Gastrocnemius medialis (tissue), 4 donors: Measurements from ENCODE around the gene VPS37C. TPM values are rescaled to one million over a fixed set of nuclear protein-coding genes. Genes with fewer than 3 reads are reported as not detected.
A peak's percentile ranks its signal among the peaks of the same experiment; 100 is the strongest.

Experiments
- ATAC-seq, 2 donors: fragments of 150-250 bp; one replicate each; pipeline ENCODE4 v1.9.1; 2016
- DNase-seq, 2 donors: peaks; one replicate each; pipeline ENCODE4 v3.0.0-alpha.2; 2019
- H3K27ac ChIP-seq, 4 donors: fragments of 200-600 bp; sonication (generic); 1 replicate in 1 of 4; 2 replicates in 3 of 4; pipeline ENCODE4 v1.5.1; 2016 to 2018; ENCODE audit warnings: mild to moderate bottlenecking in 2 of 4, moderate library complexity in 1 of 4
- H3K27me3 ChIP-seq, 3 donors: fragments of 200-600 bp; sonication (generic) in 2 of 3; 1 replicate in 1 of 3; 2 replicates in 2 of 3; pipeline versions ENCODE4 v1.5.1 to v1.6.0; 2016 to 2019; ENCODE audit warnings: mild to moderate bottlenecking in 1 of 3, moderate library complexity in 1 of 3
- H3K36me3 ChIP-seq, 2 donors: fragments of 200-600 bp; sonication (generic) in 1 of 2; one replicate each; pipeline ENCODE4 v1.5.1; 2017 to 2018
- H3K4me1 ChIP-seq, 2 donors: fragments of 200-600 bp; sonication (generic) in 1 of 2; one replicate each; pipeline ENCODE4 v1.5.1; 2016 to 2017; ENCODE audit warnings: mild to moderate bottlenecking in 2 of 2
- H3K4me3 ChIP-seq, 4 donors: fragments of 200-600 bp; sonication (generic) in 3 of 4; 1 replicate in 1 of 4; 2 replicates in 3 of 4; pipeline ENCODE4 v1.5.1; 2016 to 2019; ENCODE audit warnings: mild to moderate bottlenecking in 2 of 4
- H3K9me3 ChIP-seq, 3 donors: fragments of 200-600 bp; sonication (generic) in 2 of 3; 1 replicate in 1 of 3; 2 replicates in 2 of 3; pipeline ENCODE4 v1.5.1; 2016 to 2019
- POLR2A ChIP-seq, 2 donors: fragments of 450-650 bp; IDR thresholded peaks; one replicate each; pipeline ENCODE4 v1.6.1; 2017; ENCODE audit warnings: antibody characterized with exemption in 2 of 2, mild to moderate bottlenecking in 2 of 2, moderate library complexity in 2 of 2
- in situ Hi-C, 4 donors: fragments of 200-750 bp; cut with MboI; loops; one replicate each; pipeline versions ENCODE4 v1.15.0 to v1.8.0; 2017; ENCODE audit warnings: low sequenced_read_pairs in 4 of 4
- intact Hi-C: fragments of 100-400 bp; cut with DNase I; formaldehyde crosslinking; loops from one replicate; pipeline ENCODE4 v1.15.1; 2023; ENCODE audit warnings: low total_unique reads
- total RNA-seq, 4 donors: library from RNA; depleted of rRNA; stranded (reverse); fragments of >200 nt; gene quantifications; one replicate each; pipeline versions ENCODE4 v1.1.0 to v1.2.3, GENCODE V29; 2016
- TF ChIP-seq, protein P1 (sequence below), 5 experiments: fragments of 450-650 bp in 3 of 5; fragments of 200-600 bp in 2 of 5; sonication (generic) in 2 of 5; IDR thresholded peaks in 4 of 5; conservative IDR thresholded peaks in 1 of 5; 1 replicate in 4 of 5; 2 replicates in 1 of 5; pipeline ENCODE4 v1.5.1; 2016 to 2019; ENCODE audit warnings: antibody characterized with exemption in 5 of 5, mild to moderate bottlenecking in 3 of 5, moderate library complexity in 3 of 5

VPS37C gene
- total RNA-seq, 4 donors from 2014 or later: 17.7 to 27.1 (median 23.5) TPM

DNA sequence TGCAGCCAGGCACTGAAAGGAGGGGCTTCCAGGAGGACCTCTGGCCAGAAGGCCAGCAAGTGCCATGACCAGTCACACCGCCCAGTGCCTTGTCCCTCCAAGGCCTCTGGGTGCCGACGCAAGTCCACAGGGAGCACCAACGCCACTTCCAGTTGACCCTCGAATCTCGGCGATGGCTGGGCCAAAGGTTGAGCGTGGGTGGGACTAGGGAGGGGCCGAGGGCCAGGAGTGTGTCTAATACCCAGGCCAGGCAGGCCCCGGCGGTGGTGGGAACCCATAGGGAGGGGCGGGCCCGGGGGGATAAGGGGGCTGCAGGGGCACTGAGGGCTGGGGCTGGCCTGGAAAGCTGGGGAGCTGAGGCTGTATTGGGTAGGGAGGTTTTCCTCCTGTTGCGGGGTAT lies 29.6 kb downstream of the VPS37C start:
- ATAC-seq (no peak), DNase-seq (no peak)
- Histone ChIP-seq H3K9me3 (no peaks in the 10 kb centered on the region), H3K27me3 (no peaks in the 10 kb centered on the region), H3K27ac (no peak overlapping the region), H3K36me3 (peaks cover 0 to 16% of the 10 kb centered on the region in 2 donors), H3K4me3 (no peak overlapping the region), H3K4me1 (peaks cover 7 to 14% of the 10 kb centered on the region in 2 donors)
- intact Hi-C loops (loop anchor here (2.0 kb wide), 1 partner anchor 301 kb away; no protein-coding TSS in a partner anchor), in situ Hi-C loops (loop anchor here in 1 of 4 donors (25.0 kb wide), 1 partner anchor 294 kb away; the partner anchor contains the start of gene CCDC86)
- TF ChIP-seq POLR2A (IDR thresholded peaks at IDR 0.05): no peak
- TF ChIP-seq, protein P1, sequence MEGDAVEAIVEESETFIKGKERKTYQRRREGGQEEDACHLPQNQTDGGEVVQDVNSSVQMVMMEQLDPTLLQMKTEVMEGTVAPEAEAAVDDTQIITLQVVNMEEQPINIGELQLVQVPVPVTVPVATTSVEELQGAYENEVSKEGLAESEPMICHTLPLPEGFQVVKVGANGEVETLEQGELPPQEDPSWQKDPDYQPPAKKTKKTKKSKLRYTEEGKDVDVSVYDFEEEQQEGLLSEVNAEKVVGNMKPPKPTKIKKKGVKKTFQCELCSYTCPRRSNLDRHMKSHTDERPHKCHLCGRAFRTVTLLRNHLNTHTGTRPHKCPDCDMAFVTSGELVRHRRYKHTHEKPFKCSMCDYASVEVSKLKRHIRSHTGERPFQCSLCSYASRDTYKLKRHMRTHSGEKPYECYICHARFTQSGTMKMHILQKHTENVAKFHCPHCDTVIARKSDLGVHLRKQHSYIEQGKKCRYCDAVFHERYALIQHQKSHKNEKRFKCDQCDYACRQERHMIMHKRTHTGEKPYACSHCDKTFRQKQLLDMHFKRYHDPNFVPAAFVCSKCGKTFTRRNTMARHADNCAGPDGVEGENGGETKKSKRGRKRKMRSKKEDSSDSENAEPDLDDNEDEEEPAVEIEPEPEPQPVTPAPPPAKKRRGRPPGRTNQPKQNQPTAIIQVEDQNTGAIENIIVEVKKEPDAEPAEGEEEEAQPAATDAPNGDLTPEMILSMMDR (IDR thresholded peaks at IDR 0.05 in 4 of 5, conservative IDR thresholded peaks at IDR 0.05 in 1 of 5): no peak

DNA sequence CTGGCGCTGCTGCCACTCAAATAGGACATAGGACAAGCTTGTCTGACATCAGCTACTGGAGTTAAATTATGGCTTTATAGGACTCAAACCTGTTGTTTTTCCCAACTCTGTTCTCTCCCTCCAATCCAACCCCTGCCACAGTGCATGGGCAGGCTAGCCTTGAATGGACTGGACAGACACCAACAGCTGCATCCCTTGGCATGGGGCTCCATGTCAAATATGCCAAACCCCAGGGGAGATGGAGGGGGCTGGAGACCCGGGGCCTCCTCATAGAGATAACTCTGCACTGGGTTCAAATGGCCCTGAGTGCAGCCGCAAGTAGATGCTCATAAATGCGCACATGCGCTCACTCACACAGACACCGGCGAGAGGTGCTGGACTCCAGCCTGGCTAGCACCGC lies 30.0 kb downstream of the VPS37C start:
- TF ChIP-seq POLR2A (IDR thresholded peaks at IDR 0.05): no peak
- TF ChIP-seq, protein P1 (IDR thresholded peaks at IDR 0.05 in 4 of 5, conservative IDR thresholded peaks at IDR 0.05 in 1 of 5): no peak
- H3K36me3 ChIP-seq: peaks cover 0 to 16% of the 10 kb centered on the region in 2 donors
- no peak overlapping the region for H3K27ac ChIP-seq
- no peak overlapping the region for H3K4me3 ChIP-seq
- no peak for DNase-seq
- ATAC-seq: no peak
- in situ Hi-C loops (loop anchor here in 1 of 4 donors (25.0 kb wide), 1 partner anchor 294 kb away; the partner anchor contains the start of gene CCDC86), intact Hi-C loops (loop anchor here (2.0 kb wide), 1 partner anchor 300 kb away; no protein-coding TSS in a partner anchor)
- H3K27me3 ChIP-seq: no peaks in the 10 kb centered on the region
- peaks cover 10 to 17% of the 10 kb centered on the region in 2 donors for H3K4me1 ChIP-seq
- H3K9me3 ChIP-seq: no peaks in the 10 kb centered on the region

GRCh38 chr11:61129639-61130523 lies 31.3 kb downstream of the VPS37C start:
- Histone ChIP-seq H3K9me3 (no peaks in the 10 kb centered on the region), H3K27ac (peak overlapping the region in 1 of 4 donors; percentile 28), H3K4me1 (peaks cover 11 to 14% of the 10 kb centered on the region in 2 donors), H3K27me3 (no peaks in the 10 kb centered on the region), H3K4me3 (no peak overlapping the region), H3K36me3 (peaks cover 0 to 16% of the 10 kb centered on the region in 2 donors)
- in situ Hi-C loops: loop anchor here in 1 of 4 donors (25.0 kb wide), 1 partner anchor 293 kb away; the partner anchor contains the start of gene CCDC86
- peak; percentile 53 to 69 for DNase-seq
- TF ChIP-seq, protein P1 (IDR thresholded peaks at IDR 0.05 in 4 of 5, conservative IDR thresholded peaks at IDR 0.05 in 1 of 5): peak; percentile 82 to 96 (median 92)
- TF ChIP-seq POLR2A (IDR thresholded peaks at IDR 0.05): no peak
- intact Hi-C loops: loop anchor here (2.0 to 5.0 kb wide), 3 partner anchors 57 to 299 kb away; partner anchors contain the start of gene CD6
- ATAC-seq: peak; percentile 58 to 83

DNA sequence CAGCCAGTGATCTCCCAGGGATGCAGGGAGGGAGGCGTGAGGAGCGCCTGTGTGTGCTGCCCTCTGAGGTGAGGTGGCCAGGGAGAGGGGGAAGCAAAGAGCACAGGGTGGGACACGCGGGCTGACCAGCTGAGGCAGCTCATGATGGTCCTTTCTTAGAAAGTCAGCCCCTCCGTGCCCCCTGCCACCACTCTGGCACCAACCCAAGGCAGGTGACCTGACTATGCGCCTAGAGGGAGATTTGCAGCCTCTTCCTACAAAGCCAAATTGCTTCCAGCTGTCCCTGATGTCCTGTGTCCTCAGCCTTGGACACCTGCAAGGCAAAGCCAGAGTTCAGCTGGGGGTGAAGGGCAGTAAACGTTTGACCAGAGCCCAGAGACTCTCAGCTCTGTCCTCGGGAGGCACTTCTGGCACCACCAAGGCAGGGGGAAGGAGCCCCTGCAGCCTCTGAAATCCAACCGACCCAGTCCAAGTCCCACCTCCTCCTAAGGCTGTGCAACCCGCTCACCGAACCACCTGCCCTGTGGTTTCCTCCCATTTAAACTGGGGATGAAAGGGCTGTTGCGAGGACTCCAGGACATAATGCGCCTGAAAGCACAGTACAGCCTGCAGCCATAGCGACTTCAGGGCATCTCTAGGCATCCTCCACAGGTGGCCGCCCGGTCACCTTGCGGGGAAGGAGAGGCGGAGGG lies 32.1 kb downstream of the VPS37C start:
- ATAC-seq: no peak
- H3K36me3 ChIP-seq: peaks cover 0 to 16% of the 10 kb centered on the region in 2 donors
- H3K27me3 ChIP-seq: no peaks in the 10 kb centered on the region
- peaks cover 5 to 14% of the 10 kb centered on the region in 2 donors for H3K4me1 ChIP-seq
- DNase-seq: no peak
- intact Hi-C loops (loop anchor here (2.0 to 5.0 kb wide), 2 partner anchors 58 to 158 kb away; partner anchors contain the start of gene CD6), in situ Hi-C loops (loop anchor here in 1 of 4 donors (25.0 kb wide), 1 partner anchor 292 kb away; the partner anchor contains the start of gene CCDC86)
- no peak overlapping the region for H3K4me3 ChIP-seq
- no peak overlapping the region for H3K27ac ChIP-seq
- H3K9me3 ChIP-seq: no peaks in the 10 kb centered on the region
- TF ChIP-seq, protein P1 (IDR thresholded peaks at IDR 0.05 in 4 of 5, conservative IDR thresholded peaks at IDR 0.05 in 1 of 5): no peak
- no peak for TF ChIP-seq POLR2A (IDR thresholded peaks at IDR 0.05)
